Neuron (in vitro differentiated cells): ENCODE results near the gene LRGUK.

Experiments
- H2AFZ ChIP-seq: one replicate; pipeline ENCODE4 v1.6.1; 2013; ENCODE audit warnings: low read depth, mild to moderate bottlenecking, inconsistent platforms, low read length, moderate library complexity
- H3K27me3 ChIP-seq: one replicate; pipeline ENCODE4 v1.6.1; 2013; ENCODE audit warnings: low read length; ENCODE audit not compliant: insufficient read depth
- H3K36me3 ChIP-seq: one replicate; pipeline ENCODE4 v1.6.1; 2013; ENCODE audit warnings: low read length; ENCODE audit not compliant: insufficient read depth
- H3K4me1 ChIP-seq: one replicate; pipeline ENCODE4 v1.6.1; 2013; ENCODE audit warnings: low read length; ENCODE audit not compliant: insufficient read depth
- H3K4me3 ChIP-seq: 2 replicates; pipeline ENCODE4 v1.5.1; 2013; ENCODE audit warnings: mild to moderate bottlenecking, low read length, moderate library complexity
- H3K9me3 ChIP-seq: one replicate; pipeline ENCODE4 v1.6.1; 2013; ENCODE audit warnings: low read length

Gene LRGUK

DNA sequence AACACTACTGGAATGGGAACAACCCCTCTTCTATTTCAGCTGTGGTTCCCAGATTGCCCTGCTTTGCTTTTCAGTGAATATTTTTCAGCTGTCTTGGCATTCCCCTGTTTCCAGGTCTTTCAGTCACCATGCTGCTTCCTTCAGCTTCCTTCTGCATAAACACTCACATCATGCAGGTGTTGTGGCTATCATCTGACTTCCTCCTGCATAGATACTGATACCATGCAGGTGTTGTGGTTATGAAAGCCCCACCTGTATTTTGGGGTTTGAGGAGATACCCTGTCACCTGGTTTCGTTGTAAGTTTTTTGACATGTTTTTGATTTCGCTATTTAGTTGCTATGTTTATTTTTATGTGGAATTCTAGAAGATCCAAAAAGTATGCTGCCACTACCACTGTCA is 118.1 kb downstream of the LRGUK start:
- Histone ChIP-seq H2AFZ (no peak overlapping the region), H3K27me3 (no peaks in the 10 kb centered on the region), H3K9me3 (no peaks in the 10 kb centered on the region), H3K4me3 (no peak overlapping the region), H3K4me1 (no peaks in the 10 kb centered on the region), H3K36me3 (no peaks in the 10 kb centered on the region)

DNA sequence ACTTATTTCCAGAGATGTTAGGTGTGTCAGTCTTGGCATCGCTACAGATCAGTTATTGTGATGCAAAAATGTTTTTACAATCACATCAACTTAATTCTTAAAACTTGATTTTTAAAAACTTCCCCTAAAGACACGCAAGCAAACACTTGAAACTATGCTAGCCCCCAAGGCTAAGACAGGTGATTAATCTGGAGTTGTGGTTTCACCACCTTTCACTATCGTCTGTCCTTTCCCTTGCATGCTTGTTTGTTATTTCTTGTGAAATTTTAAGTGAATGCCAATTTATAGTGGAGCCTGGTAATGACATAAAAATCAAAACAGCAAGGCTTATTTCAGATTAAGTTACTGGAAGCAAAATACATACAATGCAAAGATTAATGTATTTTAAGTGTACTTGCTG is 119.2 kb downstream of the LRGUK start:
- no peaks in the 10 kb centered on the region for H3K9me3 ChIP-seq
- H3K36me3 ChIP-seq: no peaks in the 10 kb centered on the region
- no peak overlapping the region for H2AFZ ChIP-seq
- no peak overlapping the region for H3K4me3 ChIP-seq
- no peaks in the 10 kb centered on the region for H3K4me1 ChIP-seq
- H3K27me3 ChIP-seq: peaks cover 2% of the 10 kb centered on the region

DNA sequence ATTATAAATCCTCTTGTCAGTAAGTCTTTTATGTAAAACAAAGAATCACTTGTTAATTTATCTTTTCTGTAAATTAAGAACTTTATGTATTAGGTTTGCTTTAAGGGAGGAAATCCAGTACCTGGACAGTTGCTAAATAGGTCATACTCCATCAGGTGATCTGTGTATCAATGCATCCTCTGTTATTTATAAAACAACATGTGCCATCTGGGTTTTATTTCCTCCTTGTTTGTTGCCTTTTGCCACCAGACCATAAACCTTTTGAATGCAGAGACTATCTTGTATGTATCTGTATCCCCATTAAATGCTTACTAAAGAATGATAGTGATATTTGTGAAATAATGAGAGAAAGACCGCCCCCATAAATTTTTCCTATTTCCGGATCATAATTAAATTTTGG is 119.6 kb downstream of the LRGUK start:
- Histone ChIP-seq H3K27me3 (peaks cover 2% of the 10 kb centered on the region), H3K36me3 (no peaks in the 10 kb centered on the region), H2AFZ (no peak overlapping the region), H3K4me1 (no peaks in the 10 kb centered on the region), H3K4me3 (no peak overlapping the region), H3K9me3 (no peaks in the 10 kb centered on the region)

DNA sequence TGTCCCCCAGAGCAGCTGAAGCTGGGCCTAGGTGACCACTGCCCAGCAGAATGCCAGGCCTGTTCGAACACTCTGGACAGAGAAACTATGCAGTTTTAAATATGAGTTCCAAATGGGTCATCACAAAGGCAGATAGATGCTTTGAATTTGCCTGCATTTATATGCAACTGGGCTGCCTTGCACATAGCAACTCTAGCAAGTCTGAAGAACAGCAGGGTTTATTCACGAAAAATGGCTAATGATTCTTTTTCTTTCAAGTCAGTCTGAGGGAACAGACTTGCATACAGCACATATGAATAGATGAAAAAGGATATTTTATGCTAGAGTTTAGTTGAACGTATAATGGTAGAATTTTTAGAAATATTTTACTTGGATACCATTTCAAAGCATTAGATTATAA is 121.1 kb downstream of the LRGUK start:
- no peak overlapping the region for H3K4me3 ChIP-seq
- peaks cover 2% of the 10 kb centered on the region for H3K27me3 ChIP-seq
- no peaks in the 10 kb centered on the region for H3K4me1 ChIP-seq
- H3K36me3 ChIP-seq: no peaks in the 10 kb centered on the region
- no peak overlapping the region for H2AFZ ChIP-seq
- no peaks in the 10 kb centered on the region for H3K9me3 ChIP-seq

GRCh38 chr7:134254311-134254710 is 127.2 kb downstream of the LRGUK start:
- no peak overlapping the region for H2AFZ ChIP-seq

DNA sequence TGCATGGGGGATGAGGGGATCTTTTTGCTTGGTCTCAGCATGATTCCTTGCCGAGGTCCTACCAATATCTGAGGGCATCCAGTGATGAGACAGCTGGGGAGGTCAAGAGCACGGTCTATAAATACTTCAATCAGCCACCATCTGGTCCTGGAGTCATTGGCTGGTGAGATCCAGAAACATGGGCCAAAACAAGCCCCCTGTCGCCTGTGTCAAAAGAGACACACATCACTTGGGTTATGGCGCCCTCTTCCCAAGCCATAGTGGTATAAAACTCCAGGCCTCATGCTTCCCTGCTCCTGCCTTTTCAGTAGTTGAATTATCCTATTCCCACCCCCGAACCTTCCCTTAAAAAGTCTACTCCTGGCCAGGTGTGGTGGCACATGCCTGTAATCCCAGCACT is 128.7 kb downstream of the LRGUK start:
- no peak overlapping the region for H2AFZ ChIP-seq
- no peaks in the 10 kb centered on the region for H3K4me1 ChIP-seq
- H3K36me3 ChIP-seq: no peaks in the 10 kb centered on the region
- no peaks in the 10 kb centered on the region for H3K27me3 ChIP-seq
- no peaks in the 10 kb centered on the region for H3K9me3 ChIP-seq
- no peak overlapping the region for H3K4me3 ChIP-seq

More at GRCh38 chr7:134254311-134254710, 127.2 kb downstream of the LRGUK start:
- Histone ChIP-seq H3K27me3 (peaks cover 2% of the 10 kb centered on the region), H3K36me3 (no peaks in the 10 kb centered on the region), H3K4me3 (no peak overlapping the region), H3K9me3 (no peaks in the 10 kb centered on the region), H3K4me1 (no peaks in the 10 kb centered on the region)

DNA sequence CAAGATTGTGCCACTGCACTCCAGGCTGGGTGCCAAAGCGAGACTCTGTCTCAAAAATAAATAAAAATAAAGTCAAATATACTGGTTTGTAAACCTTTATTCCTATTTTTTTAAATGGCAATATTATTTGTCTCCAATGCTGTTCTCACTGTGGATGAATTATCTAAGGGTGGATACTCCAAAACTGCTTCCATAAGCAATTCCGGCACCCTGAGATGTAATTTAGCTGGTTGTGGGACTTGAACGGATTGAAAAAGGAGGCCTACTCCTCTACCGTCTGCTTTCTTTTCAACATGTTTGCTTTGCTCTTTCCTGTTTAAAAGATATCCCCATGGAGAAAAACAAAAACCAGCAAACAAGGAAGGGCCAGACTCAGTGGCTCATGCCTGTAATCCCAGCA is 135.2 kb downstream of the LRGUK start:
- Histone ChIP-seq H3K27me3 (no peaks in the 10 kb centered on the region), H3K4me3 (no peak overlapping the region), H3K36me3 (no peaks in the 10 kb centered on the region), H2AFZ (no peak overlapping the region), H3K9me3 (no peaks in the 10 kb centered on the region), H3K4me1 (no peaks in the 10 kb centered on the region)

GRCh38 chr7:134276951-134277350 is 149.8 kb downstream of the LRGUK start:
- Histone ChIP-seq H3K36me3 (no peaks in the 10 kb centered on the region), H3K4me3 (no peak overlapping the region), H2AFZ (peak overlapping the region; percentile 30), H3K4me1 (peaks cover 2% of the 10 kb centered on the region), H3K27me3 (no peaks in the 10 kb centered on the region), H3K9me3 (no peaks in the 10 kb centered on the region)

DNA sequence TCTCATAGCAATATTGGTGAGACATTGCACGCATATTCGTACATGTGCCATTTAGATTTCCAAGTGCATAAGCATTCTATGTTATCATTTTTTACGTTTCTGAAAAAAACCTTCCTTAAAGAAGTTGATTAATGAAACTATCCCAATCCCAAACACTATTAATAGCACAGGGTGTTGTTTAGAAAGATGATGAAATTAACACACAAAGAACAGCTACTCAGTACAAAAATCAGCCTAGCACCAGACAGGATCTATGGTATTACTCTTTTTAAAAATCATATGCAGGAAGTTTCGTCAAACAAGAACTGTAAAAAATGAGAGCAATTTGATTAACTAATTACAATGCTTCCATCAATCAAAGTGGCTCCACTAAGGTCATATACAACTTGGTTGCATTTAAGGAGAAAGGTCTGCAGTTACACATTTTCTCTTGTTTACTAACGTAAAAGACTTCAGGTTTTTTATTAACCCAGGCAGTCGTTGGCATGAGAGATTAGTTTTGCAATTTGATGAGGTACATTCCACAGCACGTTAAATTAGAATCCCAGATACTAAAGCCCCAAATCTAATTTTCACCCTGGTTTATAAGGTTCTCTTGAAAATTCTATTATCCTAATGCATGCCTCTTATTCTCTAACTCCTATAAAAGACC is 151.5 kb downstream of the LRGUK start:
- Histone ChIP-seq H3K9me3 (no peaks in the 10 kb centered on the region), H3K36me3 (no peaks in the 10 kb centered on the region), H3K4me3 (no peak overlapping the region), H3K4me1 (peaks cover 5% of the 10 kb centered on the region), H3K27me3 (no peaks in the 10 kb centered on the region), H2AFZ (no peak overlapping the region)

GRCh38 chr7:134279336-134279735 is 152.2 kb downstream of the LRGUK start:
- no peaks in the 10 kb centered on the region for H3K36me3 ChIP-seq
- H2AFZ ChIP-seq: no peak overlapping the region
- peaks cover 11% of the 10 kb centered on the region for H3K4me1 ChIP-seq
- H3K27me3 ChIP-seq: no peaks in the 10 kb centered on the region
- H3K4me3 ChIP-seq: no peak overlapping the region
- no peaks in the 10 kb centered on the region for H3K9me3 ChIP-seq

DNA sequence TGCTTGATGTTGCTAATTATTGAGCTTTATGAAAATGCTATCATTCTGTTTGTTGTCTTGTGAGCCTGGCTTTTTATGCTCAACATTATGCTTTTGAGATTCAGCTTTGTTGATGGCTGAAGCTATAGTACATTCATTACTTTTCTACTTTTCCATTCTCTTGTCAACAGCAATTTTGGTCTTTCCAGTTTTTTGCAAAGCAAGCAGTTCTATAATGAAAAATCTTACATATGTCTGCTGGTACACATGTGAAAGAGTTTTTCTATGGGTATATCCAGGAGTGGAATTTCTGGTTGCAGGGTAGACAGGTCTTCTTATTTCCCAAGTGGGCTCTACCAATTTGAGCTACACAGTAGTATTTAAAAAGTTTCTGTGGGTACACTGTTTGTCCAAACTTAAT is 152.8 kb downstream of the LRGUK start:
- Histone ChIP-seq H2AFZ (no peak overlapping the region), H3K36me3 (no peaks in the 10 kb centered on the region), H3K27me3 (no peaks in the 10 kb centered on the region), H3K9me3 (no peaks in the 10 kb centered on the region), H3K4me1 (peaks cover 13% of the 10 kb centered on the region), H3K4me3 (no peak overlapping the region)

- no peak overlapping the region for H2AFZ ChIP-seq
- H3K36me3 ChIP-seq: no peaks in the 10 kb centered on the region
- H3K27me3 ChIP-seq: no peaks in the 10 kb centered on the region
- H3K4me3 ChIP-seq: no peak overlapping the region
- H3K4me1 ChIP-seq: peaks cover 13% of the 10 kb centered on the region
- no peaks in the 10 kb centered on the region for H3K9me3 ChIP-seq
Observed at GRCh38 chr7:134280508-134280907, 153.4 kb downstream of the LRGUK start.

GRCh38 chr7:134284011-134284410 is 156.9 kb downstream of the LRGUK start:
- Histone ChIP-seq H3K27me3 (no peaks in the 10 kb centered on the region), H3K4me3 (no peak overlapping the region), H3K9me3 (no peaks in the 10 kb centered on the region), H3K4me1 (peaks cover 11% of the 10 kb centered on the region), H2AFZ (no peak overlapping the region), H3K36me3 (no peaks in the 10 kb centered on the region)

DNA sequence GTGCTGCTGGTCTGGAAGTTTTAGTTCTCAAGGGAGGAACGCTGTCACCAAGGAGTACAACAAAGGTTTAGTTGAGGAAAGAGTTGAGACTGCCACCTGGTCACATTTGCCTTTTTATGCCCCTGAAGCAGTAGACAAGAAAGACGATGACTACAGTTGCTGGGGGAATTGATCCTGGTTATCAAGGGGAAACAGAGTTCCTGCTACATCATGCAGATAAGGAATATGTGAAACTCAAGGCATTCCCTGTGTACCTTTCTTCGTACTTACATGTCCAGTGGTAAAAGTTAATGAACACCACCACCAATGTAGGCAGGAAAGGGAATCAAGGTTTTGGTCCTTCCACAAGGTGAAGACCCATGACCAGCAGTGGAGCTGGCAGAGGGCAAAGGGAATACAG is 157.8 kb downstream of the LRGUK start:
- H3K9me3 ChIP-seq: no peaks in the 10 kb centered on the region
- no peak overlapping the region for H3K4me3 ChIP-seq
- H3K27me3 ChIP-seq: no peaks in the 10 kb centered on the region
- H3K36me3 ChIP-seq: no peaks in the 10 kb centered on the region
- H2AFZ ChIP-seq: no peak overlapping the region
- peaks cover 11% of the 10 kb centered on the region for H3K4me1 ChIP-seq
